Measurements from ENCODE around the gene PROK1.
"Not testable (repeated sequence)": the region's sequence is repeated elsewhere in the genome, so short reads cannot be mapped to it uniquely, and the experiment has no call there.

The PROK1 gene

GRCh38 chr1:110433803-110434202 lies 17.1 kb upstream of the PROK1 start:
- peak; percentile 51 for DNase-seq (ENCODE audit: low read depth)

GRCh38 chr1:110434946-110435345 lies 16.0 kb upstream of the PROK1 start:
- no peak for DNase-seq (ENCODE audit: low read depth)

GRCh38 chr1:110436635-110437034 lies 14.3 kb upstream of the PROK1 start:
- peak; percentile 3 for DNase-seq (ENCODE audit: low read depth)

- not testable (repeated sequence) for DNase-seq (ENCODE audit: low read depth)
Observed at GRCh38 chr1:110437645-110438299, 13.2 kb upstream of the PROK1 start.

GRCh38 chr1:110438893-110439292 lies 12.1 kb upstream of the PROK1 start:
- DNase-seq (ENCODE audit: low read depth) = no peak

DNA sequence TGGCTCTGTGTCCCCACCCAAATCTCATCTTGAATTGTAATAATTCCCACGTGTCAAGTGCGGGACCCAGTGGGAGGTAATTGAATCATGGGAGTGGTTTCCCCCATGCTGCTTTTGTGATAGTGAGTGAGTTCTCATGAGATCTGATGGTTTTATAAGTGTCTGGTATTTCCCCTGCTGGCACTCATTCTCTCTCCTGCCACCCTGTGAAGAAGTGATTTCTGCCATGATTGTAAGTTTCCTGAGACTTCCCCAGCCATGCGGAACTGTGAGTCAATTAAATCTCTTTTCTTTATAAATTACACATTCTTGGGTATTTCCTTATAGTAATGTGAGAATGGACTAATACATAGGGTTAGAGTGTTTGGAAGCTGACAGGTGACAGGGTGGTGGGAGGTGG lies 11.1 kb upstream of the PROK1 start:
- DNase-seq (ENCODE audit: low read depth) = not testable (repeated sequence)

DNA sequence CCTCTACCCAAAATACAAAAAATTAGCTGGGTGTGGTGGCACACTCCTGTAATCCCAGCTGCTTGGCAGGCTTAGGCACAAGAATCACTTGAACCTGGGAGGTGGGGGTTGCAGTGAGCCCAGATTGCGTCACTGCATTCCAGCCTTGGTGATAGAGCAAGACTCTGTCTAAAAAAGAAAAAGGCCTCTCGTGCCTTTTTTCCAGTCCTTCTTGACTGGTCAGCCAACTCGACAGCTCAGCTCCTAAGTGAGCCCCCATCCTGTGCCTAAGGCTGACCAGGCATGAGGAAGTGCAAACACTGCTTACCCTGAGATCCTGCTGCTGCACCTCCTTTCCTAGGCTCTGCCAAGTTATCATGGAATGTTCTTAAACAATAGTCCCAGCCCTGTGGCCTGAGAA lies 10.1 kb upstream of the PROK1 start:
- DNase-seq (ENCODE audit: low read depth) = peak; percentile 31

DNA sequence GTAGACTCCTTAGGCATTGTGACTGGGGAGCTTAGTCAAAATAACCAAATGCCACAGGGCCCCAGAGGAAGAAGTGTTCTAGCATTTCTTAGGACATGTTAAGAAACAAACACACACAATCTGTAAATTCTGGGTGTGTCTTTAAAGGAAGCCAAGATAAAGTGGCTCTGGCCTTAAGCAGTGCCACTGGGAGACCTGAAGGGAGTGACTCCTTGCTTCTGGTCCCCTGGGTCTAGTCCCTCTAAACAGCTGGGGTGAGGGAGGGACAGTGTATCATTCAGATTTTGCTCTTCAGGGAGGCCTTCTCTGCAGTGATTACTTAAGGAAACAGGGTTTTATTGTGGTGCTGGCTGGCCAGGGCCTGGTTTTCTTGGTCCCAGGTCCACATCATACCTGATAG lies 9.1 kb upstream of the PROK1 start:
- DNase-seq (ENCODE audit: low read depth) = no peak

DNA sequence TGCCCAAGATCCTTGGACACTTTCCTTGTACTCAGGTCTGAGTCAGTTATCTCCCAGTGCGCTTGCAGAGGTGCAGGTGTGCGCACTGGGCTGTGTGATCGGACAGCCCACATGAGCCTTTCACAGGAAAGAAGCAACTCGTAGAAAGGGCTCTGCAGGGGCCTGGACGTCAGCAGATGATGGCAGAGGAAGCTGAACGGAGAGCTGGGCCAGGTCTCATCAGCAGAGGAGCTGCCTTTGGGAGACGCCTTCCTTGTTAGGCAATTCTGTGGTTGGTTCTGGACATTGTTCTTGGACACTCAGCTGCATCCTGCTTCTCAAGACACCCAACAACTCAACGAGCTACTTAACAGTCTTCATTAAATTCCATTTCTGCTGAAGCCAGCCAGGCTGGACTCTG lies 7.5 kb upstream of the PROK1 start:
- DNase-seq (ENCODE audit: low read depth) = no peak

DNA sequence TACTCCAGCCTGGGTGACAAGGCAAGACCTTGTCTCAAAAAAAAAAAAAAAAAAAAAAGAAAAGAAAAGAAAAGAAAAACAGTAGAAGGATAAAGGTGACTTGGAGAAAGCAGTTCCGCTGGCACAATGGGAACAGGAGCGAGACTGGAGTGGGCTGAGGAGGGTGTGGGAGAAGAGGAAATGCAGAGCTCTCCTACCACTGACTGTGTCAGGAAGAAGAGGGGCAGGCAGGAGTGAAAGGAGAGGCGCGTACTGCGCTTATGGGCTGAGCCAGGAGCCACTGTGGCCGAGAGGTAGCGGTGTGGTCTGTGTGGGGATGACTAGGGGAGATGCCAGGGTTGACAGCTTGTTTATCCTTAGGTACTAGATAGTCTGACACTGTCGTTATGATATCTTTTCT lies 6.4 kb upstream of the PROK1 start:
- DNase-seq (ENCODE audit: low read depth) = no peak

DNA sequence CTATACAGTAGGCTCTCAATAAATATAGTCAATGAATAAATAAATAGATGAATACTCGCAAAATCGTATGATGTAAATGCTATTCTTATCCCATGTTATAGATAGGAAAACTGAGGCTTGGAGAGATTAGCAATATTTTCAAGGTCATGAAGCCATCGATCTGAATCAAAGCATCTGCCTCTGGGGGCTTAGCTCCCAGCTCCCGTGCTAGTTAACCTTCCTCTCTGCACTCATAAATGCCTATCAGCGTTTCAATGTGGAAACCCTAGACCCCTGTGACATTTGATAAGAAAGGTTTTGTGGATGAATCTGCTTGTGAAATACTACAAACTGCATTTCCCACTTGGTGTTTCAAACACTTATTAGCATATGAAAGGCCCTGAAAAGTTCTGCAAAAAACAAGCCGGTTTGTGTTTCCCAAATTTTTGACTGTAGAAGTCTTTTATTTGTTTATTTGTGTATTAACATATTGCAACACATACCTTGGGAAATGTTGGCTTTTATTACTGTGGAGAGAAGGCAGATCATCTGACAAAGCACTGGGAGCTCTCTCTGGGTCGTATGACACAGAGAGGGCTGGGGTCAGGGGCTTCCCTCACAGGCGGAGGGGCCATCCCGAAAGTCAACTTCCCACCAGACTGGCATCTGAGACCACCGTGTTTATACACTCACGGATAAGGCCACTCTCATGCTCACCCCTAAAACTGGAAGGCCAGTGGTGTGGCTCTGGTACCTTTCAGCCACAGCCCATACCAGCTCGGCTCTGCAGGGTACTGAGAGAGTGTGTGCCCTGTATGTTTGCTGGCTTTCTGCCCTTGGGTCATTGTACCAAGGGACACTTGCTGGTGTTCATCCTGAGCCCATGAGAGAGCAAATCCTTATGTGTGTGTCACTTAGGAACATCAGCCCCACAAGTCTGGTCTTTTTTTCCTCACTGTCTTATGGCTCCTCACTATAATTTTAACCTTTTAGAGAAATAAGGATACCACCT lies 993 bp upstream of the PROK1 start:
- no peak for DNase-seq (ENCODE audit: low read depth)

DNA sequence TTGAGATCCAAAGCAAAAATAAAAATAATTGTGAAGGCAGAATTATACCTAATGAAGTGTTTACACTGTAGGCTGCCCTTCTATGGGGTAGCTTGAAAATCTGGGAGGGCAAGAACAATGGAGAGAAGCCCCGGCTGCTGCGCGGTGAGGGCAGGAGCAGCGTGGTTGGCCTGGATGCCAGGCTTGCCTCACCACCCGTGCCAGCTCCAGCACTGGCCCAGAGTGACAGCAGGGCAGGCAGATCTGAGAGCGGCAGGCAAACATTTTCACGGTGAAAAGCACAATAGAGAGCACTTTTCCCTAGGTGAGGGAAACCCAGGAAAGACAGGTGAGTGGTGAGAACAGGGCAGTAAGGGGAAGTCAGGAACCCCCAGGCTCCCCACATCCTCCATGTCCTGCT lies 1.4 kb downstream of the PROK1 start:
- no peak for DNase-seq (ENCODE audit: low read depth)

DNA sequence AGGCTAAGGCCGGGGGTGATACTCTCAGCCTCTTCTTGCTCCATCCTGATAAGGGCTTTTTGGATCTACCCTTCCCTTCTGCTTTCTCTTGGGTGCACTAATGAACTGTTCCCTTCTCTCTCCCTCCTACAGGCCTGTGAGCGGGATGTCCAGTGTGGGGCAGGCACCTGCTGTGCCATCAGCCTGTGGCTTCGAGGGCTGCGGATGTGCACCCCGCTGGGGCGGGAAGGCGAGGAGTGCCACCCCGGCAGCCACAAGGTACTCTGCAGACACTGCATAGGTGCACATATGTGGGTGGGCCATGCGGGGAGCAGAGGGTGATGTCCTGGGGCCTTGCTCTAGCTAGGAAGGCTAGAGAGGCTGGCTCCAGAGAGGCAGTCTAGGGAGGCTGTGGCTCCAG lies 2.9 kb downstream of the PROK1 start:
- DNase-seq (ENCODE audit: low read depth) = no peak

- no peak for DNase-seq (ENCODE audit: low read depth)
Observed at GRCh38 chr1:110454328-110454727, 3.4 kb downstream of the PROK1 start.

- DNase-seq (ENCODE audit: low read depth) = peak; percentile 18
Observed at GRCh38 chr1:110455151-110455550, 4.2 kb downstream of the PROK1 start.

GRCh38 chr1:110457206-110457605 lies 6.3 kb downstream of the PROK1 start:
- DNase-seq (ENCODE audit: low read depth) = no peak

DNA sequence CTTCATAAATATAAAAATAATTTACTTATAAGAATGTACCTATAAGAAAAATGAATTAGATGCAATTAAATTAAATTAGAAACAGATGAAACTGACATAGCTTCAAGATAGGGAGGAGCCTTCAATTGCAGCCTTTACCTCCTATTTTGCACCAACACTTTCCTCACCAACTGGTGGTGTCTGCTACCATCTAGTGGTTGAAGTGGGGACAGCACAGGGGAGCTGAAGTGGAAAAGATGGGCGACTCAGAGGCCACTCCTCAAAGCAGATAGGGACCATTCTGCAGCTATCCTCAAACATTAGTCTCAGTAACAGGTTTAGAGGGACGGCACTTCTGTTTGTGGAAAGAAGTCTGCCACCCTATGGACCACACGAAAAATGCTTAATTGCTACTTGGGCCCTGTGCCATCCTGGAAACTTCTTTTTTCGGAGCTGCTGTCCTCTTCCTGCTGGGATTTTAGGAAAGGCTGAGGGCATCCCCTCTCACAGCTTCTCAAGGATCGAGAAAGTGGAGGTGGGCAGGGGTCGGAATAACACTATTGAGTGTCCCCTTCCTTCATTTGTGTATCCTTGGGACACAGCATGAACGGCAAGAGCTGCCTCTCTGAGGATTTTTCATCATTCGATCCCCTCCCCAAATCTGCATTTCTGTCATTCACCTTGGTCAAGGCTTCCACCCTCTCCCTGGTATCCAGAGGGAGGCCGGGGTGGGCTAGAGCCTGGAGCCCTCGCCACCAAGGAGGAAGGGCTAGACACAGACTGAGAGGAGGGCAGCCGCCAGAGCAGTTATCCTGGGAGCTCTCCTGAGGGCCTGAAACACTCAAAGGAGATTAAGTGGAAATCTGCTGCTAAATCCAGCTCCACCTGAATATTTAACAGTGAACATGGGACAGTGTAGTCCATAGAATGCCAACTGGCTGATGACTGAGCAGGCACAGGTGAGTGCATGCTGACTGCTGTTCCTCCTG lies 9.6 kb downstream of the PROK1 start:
- peak; percentile 80 for DNase-seq (ENCODE audit: low read depth)

DNA sequence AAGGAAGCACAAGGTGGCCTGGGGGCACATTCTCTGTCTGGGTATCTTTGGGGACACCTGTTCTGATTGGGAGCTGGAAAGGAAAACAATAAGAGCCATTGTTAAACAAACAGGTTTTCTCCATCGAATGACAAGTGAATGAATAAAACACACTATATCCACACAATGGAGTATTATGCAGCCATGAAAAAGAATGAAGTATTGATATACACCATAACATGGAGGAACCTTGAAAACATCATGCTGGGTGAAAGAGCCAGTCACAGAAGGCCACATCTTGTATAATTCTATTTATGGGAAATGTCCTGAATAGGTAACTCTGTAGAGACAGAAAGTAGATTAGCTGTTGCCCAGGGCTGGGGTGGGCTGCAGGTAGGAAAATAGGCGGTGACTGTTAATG lies 11.1 kb downstream of the PROK1 start:
- DNase-seq (ENCODE audit: low read depth) = no peak

DNA sequence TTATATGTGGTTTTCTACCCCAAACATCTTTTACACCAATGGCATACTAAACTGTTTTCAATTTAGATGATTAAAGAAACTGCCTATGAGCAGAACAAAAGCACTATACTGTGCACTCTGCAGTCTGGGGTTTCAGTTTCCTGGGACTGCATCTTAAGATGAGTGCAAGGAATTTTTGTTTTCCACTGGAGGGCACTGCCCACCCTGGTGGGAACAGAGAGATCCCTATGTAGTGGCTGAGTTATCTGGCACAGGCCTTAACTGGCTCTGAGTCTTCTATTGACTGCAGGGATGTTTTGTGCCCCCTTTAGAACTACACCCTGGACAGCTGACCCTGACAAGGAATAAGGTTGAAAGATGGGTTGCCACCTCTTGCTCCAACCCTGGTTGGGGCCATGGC lies 12.0 kb downstream of the PROK1 start:
- DNase-seq (ENCODE audit: low read depth) = peak; percentile 34

DNA sequence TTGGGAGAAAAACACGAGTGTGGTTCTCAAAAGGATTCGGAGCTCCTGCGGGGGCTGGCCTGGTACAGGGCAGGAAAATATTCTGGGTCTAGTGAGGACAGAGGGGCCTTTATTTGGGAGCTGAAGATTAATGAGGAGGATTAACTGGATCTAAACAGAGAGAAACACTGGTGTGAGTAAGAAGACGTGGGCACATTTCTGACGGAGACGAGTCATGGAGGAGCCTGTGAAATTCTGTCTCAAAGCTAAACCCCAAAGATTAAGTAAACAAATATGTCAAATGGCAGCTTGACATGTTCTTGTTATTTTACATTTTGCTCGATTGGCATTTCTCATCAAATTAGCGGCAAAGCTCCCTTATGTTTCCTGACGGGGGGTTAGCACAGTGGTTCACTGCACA lies 12.8 kb downstream of the PROK1 start:
- DNase-seq (ENCODE audit: low read depth) = peak; percentile 16

- peak; percentile 34 for DNase-seq (ENCODE audit: low read depth)
Observed at GRCh38 chr1:110464340-110464739, 13.4 kb downstream of the PROK1 start.

All from ELR (cell line).